A549 (cell line): ENCODE results near the gene GRK6. TPM values are rescaled to one million over a fixed set of nuclear protein-coding genes. Genes with fewer than 3 reads are reported as not detected.
A peak's percentile ranks its signal among the peaks of the same experiment; 100 is the strongest.

ENCODE experiments used
- ATAC-seq, 2 experiments: fragments of 200-7000 bp in 1 of 2; fragments of >200 bp in 1 of 2; cut with Nextera tagmentation in 1 of 2; cut with Tn5 transposase in 1 of 2; 3 replicates each; pipeline versions ENCODE4 v1.8.0 to v1.9.1; 2018 to 2020; ENCODE audit warnings: mild to moderate bottlenecking in 1 of 2, moderate library complexity in 1 of 2
- CTCF ChIA-PET: fragments of 300-600 bp; sonication (Branson Sonifier 250); formaldehyde crosslinking; extraction: SDS; loops from one replicate; lab custom pipeline; 2021; ENCODE audit warnings: antibody characterized with exemption, inconsistent platforms; lab: Yijun Ruan, JAX
- POLR2A ChIA-PET: fragments of 350-600 bp; formaldehyde crosslinking; extraction: SDS; loops from one replicate; lab custom pipeline; 2021; ENCODE audit warnings: antibody characterized with exemption, inconsistent platforms; lab: Yijun Ruan, JAX
- DNase-seq, 2 experiments: peaks; one replicate each; pipeline versions ENCODE4 v3.0.0 to v3.0.0-alpha.2; 2011 to 2016; ENCODE audit warnings: low read depth in 1 of 2, low spot score in 1 of 2
- FAIRE-seq: peaks from 2 replicates; lab custom pipeline; 2011; peaks lifted over from hg19 to GRCh38; lab: Jason Lieb, UNC
- H3K27ac ChIP-seq, 2 experiments: fragments of >200 bp; sonication (Bioruptor Twin); formaldehyde crosslinking; 3 replicates each; pipeline ENCODE4 v1.5.1; 2016 to 2017
- H3K4me1 ChIP-seq: fragments of >200 bp; sonication (Bioruptor Twin); formaldehyde crosslinking; 3 replicates; pipeline ENCODE4 v1.6.1; 2016
- H3K4me2 ChIP-seq: fragments of >200 bp; sonication (Bioruptor Twin); formaldehyde crosslinking; 3 replicates; pipeline ENCODE4 v1.6.1; 2016
- H3K4me3 ChIP-seq: fragments of >200 bp; sonication (Bioruptor Twin); formaldehyde crosslinking; 3 replicates; pipeline ENCODE4 v1.5.1; 2016
- H3K9me3 ChIP-seq: fragments of >200 bp; sonication (Bioruptor Twin); formaldehyde crosslinking; 3 replicates; pipeline ENCODE4 v1.6.1; 2016
- ATOH8 ChIP-seq: fragments of 250-450 bp; sonication (Bioruptor Pico); IDR thresholded peaks from 2 replicates; pipeline ENCODE4 v1.5.0; 2020; ENCODE audit warnings: low read depth, mild to moderate bottlenecking, moderate library complexity
- BCL3 ChIP-seq: fragments of >200 bp; sonication (Bioruptor Twin); formaldehyde crosslinking; IDR thresholded peaks from 3 replicates; pipeline ENCODE4 v1.6.1; 2016
- CBX2 ChIP-seq: fragments of 200-600 bp; sonication (generic); IDR thresholded peaks from 2 replicates; pipeline ENCODE4 v1.6.1; 2016; ENCODE audit warnings: low read depth, mild to moderate bottlenecking, borderline replicate concordance
- CEBPB ChIP-seq, 2 experiments: fragments of >200 bp in 1 of 2; sonication (Bioruptor Twin) in 1 of 2; formaldehyde crosslinking in 1 of 2; IDR thresholded peaks; 2 replicates each; pipeline ENCODE4 v1.6.1; 2012 to 2016
- CHD4 ChIP-seq: fragments of 200-600 bp; sonication (generic); IDR thresholded peaks from 2 replicates; pipeline ENCODE4 v1.6.1; 2016; ENCODE audit warnings: antibody characterized with exemption, mild to moderate bottlenecking, borderline replicate concordance
- E2F6 ChIP-seq: IDR thresholded peaks from 2 replicates; pipeline ENCODE4 v1.6.1; 2012; ENCODE audit warnings: low read depth, borderline replicate concordance
- EHF ChIP-seq: fragments of 250-450 bp; sonication (Bioruptor Pico); IDR thresholded peaks from 2 replicates; pipeline ENCODE4 v1.5.0; 2020; ENCODE audit warnings: mild to moderate bottlenecking
- EHMT2 ChIP-seq: fragments of 200-600 bp; sonication (generic); IDR thresholded peaks from 2 replicates; pipeline ENCODE4 v1.6.1; 2016; ENCODE audit warnings: antibody characterized with exemption, low read depth, mild to moderate bottlenecking, moderate library complexity
- ELK1 ChIP-seq: fragments of 150-350 bp; IDR thresholded peaks from 2 replicates; pipeline ENCODE4 v1.6.1; 2014; ENCODE audit warnings: low read depth, mild to moderate bottlenecking, low read length
- ESRRA ChIP-seq: fragments of 150-350 bp; IDR thresholded peaks from 2 replicates; pipeline ENCODE4 v1.6.1; 2014; ENCODE audit warnings: mild to moderate bottlenecking, low read length, borderline replicate concordance
- FOSB ChIP-seq: fragments of 250-450 bp; sonication (Bioruptor Pico); IDR thresholded peaks from 2 replicates; pipeline ENCODE4 v1.5.0; 2020; ENCODE audit warnings: mild to moderate bottlenecking, moderate library complexity
- FOSL2 ChIP-seq, 2 experiments: fragments of 450-650 bp in 1 of 2; fragments of >200 bp in 1 of 2; sonication (Bioruptor Twin) in 1 of 2; formaldehyde crosslinking; IDR thresholded peaks; 2 replicates each; pipeline versions ENCODE4 v1.5.0 to v1.6.1; 2016 to 2020; ENCODE audit warnings: mild to moderate bottlenecking in 1 of 2, moderate library complexity in 1 of 2
- FOXS1 ChIP-seq: fragments of 250-450 bp; sonication (Bioruptor Pico); IDR thresholded peaks from 2 replicates; pipeline ENCODE4 v1.5.0; 2020; ENCODE audit warnings: mild to moderate bottlenecking, moderate library complexity
- HOXB5 ChIP-seq: fragments of 250-450 bp; sonication (Bioruptor Pico); IDR thresholded peaks from 2 replicates; pipeline ENCODE4 v1.5.0; 2020; ENCODE audit warnings: mild to moderate bottlenecking, moderate library complexity
- JUN ChIP-seq, 2 experiments: fragments of >200 bp; sonication (Bioruptor Twin); formaldehyde crosslinking; IDR thresholded peaks; 2 replicates in 1 of 2; 3 replicates in 1 of 2; pipeline ENCODE4 v1.6.1; 2016 to 2017
- JUNB ChIP-seq: fragments of >200 bp; sonication (Bioruptor Twin); formaldehyde crosslinking; IDR thresholded peaks from 2 replicates; pipeline ENCODE4 v1.6.1; 2016
- MAFK ChIP-seq: fragments of 450-650 bp; IDR thresholded peaks from 2 replicates; pipeline ENCODE4 v1.6.1; 2014; ENCODE audit not compliant: partially characterized antibody
- MAZ ChIP-seq: fragments of 150-350 bp; IDR thresholded peaks from 2 replicates; pipeline ENCODE4 v1.6.1; 2014; ENCODE audit warnings: antibody characterized with exemption, low read depth, low read length, borderline replicate concordance
- NFE2L2 ChIP-seq: fragments of 150-350 bp; conservative IDR thresholded peaks from 2 replicates; pipeline ENCODE4 v1.6.1; 2014; ENCODE audit warnings: low read length
- NR3C1 ChIP-seq: fragments of >200 bp; sonication (Bioruptor Twin); formaldehyde crosslinking; IDR thresholded peaks from 3 replicates; pipeline ENCODE4 v1.6.1; 2017
- POLR2A ChIP-seq: IDR thresholded peaks from 2 replicates; pipeline ENCODE4 v1.6.1; 2012; ENCODE audit warnings: mild to moderate bottlenecking, low read length
- POLR2AphosphoS2 ChIP-seq: conservative IDR thresholded peaks from 2 replicates; pipeline ENCODE4 v1.6.1; 2012; ENCODE audit warnings: low read length, improper control_type of control experiment, inconsistent platforms
- RARB ChIP-seq: fragments of 250-450 bp; sonication (Bioruptor Pico); IDR thresholded peaks from 2 replicates; pipeline ENCODE4 v1.8.0; 2021; ENCODE audit warnings: mild to moderate bottlenecking, moderate library complexity
- RCOR1 ChIP-seq: fragments of 150-350 bp; IDR thresholded peaks from 2 replicates; pipeline ENCODE4 v1.6.1; 2014; ENCODE audit warnings: antibody characterized with exemption, low read length, low read depth
- REST ChIP-seq: fragments of 200-600 bp; sonication (generic); IDR thresholded peaks from 2 replicates; pipeline ENCODE4 v1.6.1; 2016; ENCODE audit warnings: antibody characterized with exemption, mild to moderate bottlenecking, moderate library complexity
- RNF2 ChIP-seq: fragments of 200-600 bp; sonication (generic); IDR thresholded peaks from 2 replicates; pipeline ENCODE4 v1.6.1; 2016; ENCODE audit warnings: low read depth, mild to moderate bottlenecking, antibody characterized with exemption, moderate library complexity, borderline replicate concordance
- SREBF2 ChIP-seq: fragments of 450-650 bp; IDR thresholded peaks from 2 replicates; pipeline ENCODE4 v1.6.1; 2014; ENCODE audit warnings: mild to moderate bottlenecking, moderate library complexity
- TP53 ChIP-seq: fragments of 250-450 bp; sonication (Bioruptor Pico); IDR thresholded peaks from 2 replicates; pipeline ENCODE4 v1.5.0; 2021; ENCODE audit warnings: mild to moderate bottlenecking, moderate library complexity
- USF2 ChIP-seq: fragments of 450-650 bp; IDR thresholded peaks from 2 replicates; pipeline ENCODE4 v1.6.1; 2014; ENCODE audit warnings: antibody characterized with exemption
- ZC3H11A ChIP-seq: fragments of 450-650 bp; IDR thresholded peaks from 2 replicates; pipeline ENCODE4 v1.6.1; 2014; ENCODE audit warnings: antibody characterized with exemption, mild to moderate bottlenecking
- ZFP36 ChIP-seq: fragments of 450-650 bp; IDR thresholded peaks from 2 replicates; pipeline ENCODE4 v1.6.1; 2014; ENCODE audit warnings: borderline replicate concordance; ENCODE audit not compliant: partially characterized antibody
- ZNF302 ChIP-seq: fragments of 250-450 bp; sonication (Bioruptor Pico); IDR thresholded peaks from 2 replicates; pipeline ENCODE4 v1.9.0; 2021; ENCODE audit warnings: inconsistent platforms, mild to moderate bottlenecking, moderate library complexity
- ZSCAN20 ChIP-seq: fragments of 250-450 bp; sonication (Bioruptor Pico); IDR thresholded peaks from 2 replicates; pipeline ENCODE4 v1.8.0; 2022; ENCODE audit warnings: mild to moderate bottlenecking, moderate library complexity
- WGBS: methylation state at CpG from one replicate; pipeline ENCODE4 v1.1.6; 2017; ENCODE audit errors: missing lambda C conversion rate; 5-methylcytosine and 5-hydroxymethylcytosine counted together
- polyA plus RNA-seq, 4 experiments: library from polyadenylated mRNA; depleted of rRNA in 3 of 4; stranded (reverse); fragments of >200 nt; fragmentation: RNase III in 1 of 4; extraction: RNeasy Plus Mini Kit Qiagen cat#74134 plus additional on column Dnase treatment in 1 of 4; gene quantifications; 2 replicates in 3 of 4; 3 replicates in 1 of 4; pipeline ENCODE4 v1.2.3, GENCODE V29; 2011 to 2017

Gene GRK6
- polyA plus RNA-seq, 2 of the 4 experiments (the other 2 are of a cell fraction), result 20.1 to 28.8 TPM

- H3K4me1 ChIP-seq, result peaks cover 10% of the 10 kb centered on the region
- WGBS, result 0% methylated on average over 9 of the region's 80 CpGs
- TF ChIP-seq BCL3 (no peak), E2F6 (no peak; the same call in 1 of the 2 replicates), REST (no peak; the same call in 1 of the 2 replicates), RARB (no peak), ZSCAN20 (CRISPR knock-in tag) (no peak), SREBF2 (no peak), MAFK (no peak), ZNF302 (CRISPR knock-in tag) (no peak), JUNB (no peak), CEBPB (IDR thresholded peaks at IDR 0.05) (no peak), TP53 (CRISPR knock-in tag) (no peak), RNF2 (no peak; the same call in 1 of the 2 replicates), NFE2L2 (no peak), NR3C1 (no peak), ELK1 (0 out of 2 replicates have a peak, but pooled peaks have one; percentile 69), FOSB (CRISPR knock-in tag) (no peak), ZFP36 (no peak), MAZ (0 out of 2 replicates have a peak, but pooled peaks have one; percentile 13), ESRRA (no peak), CHD4 (no peak), CBX2 (no peak), POLR2A (peak; percentile 30; the same call in 1 of the 2 replicates), EHF (CRISPR knock-in tag) (no peak), FOSL2 (IDR thresholded peaks at IDR 0.05) (no peak), FOSL2 (CRISPR knock-in tag; IDR thresholded peaks at IDR 0.05) (peak; percentile 5; the same call in 1 of the 2 replicates), ATOH8 (CRISPR knock-in tag) (0 out of 2 replicates have a peak, but pooled peaks have one; percentile 20), HOXB5 (CRISPR knock-in tag) (no peak), EHMT2 (no peak), USF2 (peak; percentile 36; the same call in 1 of the 2 replicates), ZC3H11A (no peak), FOXS1 (CRISPR knock-in tag) (0 out of 2 replicates have a peak, but pooled peaks have one; percentile 9), RCOR1 (no peak), JUN (IDR thresholded peaks at IDR 0.05) (no peak; a peak in 1 of 5 replicates), POLR2AphosphoS2 (no peak)
Observed at GRCh38 chr5:177455036-177455660, 28.7 kb downstream of the GRK6 start.

More at GRCh38 chr5:177455036-177455660, 28.7 kb downstream of the GRK6 start:
- Histone ChIP-seq H3K9me3 (no peaks in the 10 kb centered on the region), H3K27ac (peak overlapping the region; percentile 71 to 86), H3K4me3 (peak overlapping the region; percentile 61), H3K4me2 (peak overlapping the region; percentile 96)
- no peak for FAIRE-seq
- POLR2A ChIA-PET, result interaction anchor here (0.6 to 4.0 kb wide), 5 partner anchors 16 to 52 kb away, joined by 3 to 35 read pairs (median 4); partner anchors contain the start of genes GRK6 and PDLIM7
- peak; percentile 84 for DNase-seq
- ATAC-seq, result peak; percentile 42 to 59
- CTCF ChIA-PET, result interaction anchor here (0.6 to 25.5 kb wide), 23 partner anchors 13 to 1093 kb away, joined by 3 to 871 read pairs (median 6); partner anchors contain the start of genes DBN1, F12, GRK6 and MXD3
